Astrocyte of the cerebellum (primary cell): ENCODE results near the gene PSMB7.

Experiments used
- DNase-seq: peaks from one replicate; pipeline ENCODE4 v3.0.0-alpha.2; 2011; ENCODE audit warnings: low read depth
- H3K4me3 ChIP-seq: 2 replicates; pipeline ENCODE4 v1.5.1; 2011; ENCODE audit warnings: mild to moderate bottlenecking, low read depth, low read length, moderate library complexity
- CTCF ChIP-seq: IDR thresholded peaks from 2 replicates; pipeline ENCODE4 v1.5.1; 2012; ENCODE audit warnings: low read length, low read depth, moderate library complexity, mild to moderate bottlenecking; ENCODE audit errors: missing control alignments
- in situ Hi-C: cut with HindIII; loops from 2 replicates; pipeline ENCODE4 v1.10.0; 2017; ENCODE audit warnings: low sequenced_read_pairs

The PSMB7 gene

DNA sequence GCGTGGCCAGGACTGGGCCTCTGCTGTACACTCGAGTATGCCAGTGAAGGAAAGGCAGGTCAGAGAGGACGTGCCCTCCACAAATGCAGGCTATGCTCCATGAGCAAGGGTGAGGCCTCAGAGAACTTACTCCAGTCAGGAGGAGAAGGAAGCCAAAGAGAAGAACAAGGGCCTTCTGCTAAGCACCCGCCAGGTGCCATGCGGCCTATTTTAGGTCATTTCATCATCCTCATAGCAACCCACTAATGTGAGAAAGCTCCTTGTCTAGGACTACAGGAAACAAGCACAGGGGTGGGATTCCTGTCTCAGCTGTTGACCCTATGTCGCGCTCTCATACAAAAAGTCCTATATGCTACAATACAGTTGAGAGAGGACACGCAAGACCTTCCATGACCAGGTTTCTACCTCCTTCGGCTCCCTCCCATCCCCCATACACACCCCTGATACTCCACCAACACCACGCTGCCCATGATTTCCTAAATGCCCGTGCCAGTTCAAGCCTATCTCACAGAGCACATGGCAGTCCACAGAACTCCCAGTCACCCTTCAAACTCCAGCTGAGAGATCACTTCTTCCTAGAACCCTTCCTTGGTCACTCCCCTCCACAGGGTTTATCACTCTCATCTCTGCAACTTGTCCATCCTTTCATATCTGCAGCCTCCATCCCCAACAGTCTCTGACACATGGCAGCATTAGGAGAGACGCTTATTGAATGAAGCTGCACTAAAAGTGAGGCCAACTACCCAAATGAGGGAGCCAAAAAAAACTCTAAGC lies 26.8 kb downstream of the PSMB7 start:
- H3K4me3 ChIP-seq: no peak overlapping the region
- in situ Hi-C loops: no loop called here
- DNase-seq: no peak
- no peak for TF ChIP-seq CTCF

- no peak for TF ChIP-seq CTCF
- no peak overlapping the region for H3K4me3 ChIP-seq
- DNase-seq: no peak
- in situ Hi-C loops: no loop called here
Measured at GRCh38 chr9:124386201-124386600, 29.0 kb downstream of the PSMB7 start.

GRCh38 chr9:124385623-124386022 lies 29.6 kb downstream of the PSMB7 start:
- DNase-seq: no peak
- no peak for TF ChIP-seq CTCF
- H3K4me3 ChIP-seq: no peak overlapping the region
- in situ Hi-C loops: no loop called here

GRCh38 chr9:124384846-124385245 lies 30.4 kb downstream of the PSMB7 start:
- in situ Hi-C loops: no loop called here
- no peak for TF ChIP-seq CTCF
- DNase-seq: no peak
- no peak overlapping the region for H3K4me3 ChIP-seq

DNA sequence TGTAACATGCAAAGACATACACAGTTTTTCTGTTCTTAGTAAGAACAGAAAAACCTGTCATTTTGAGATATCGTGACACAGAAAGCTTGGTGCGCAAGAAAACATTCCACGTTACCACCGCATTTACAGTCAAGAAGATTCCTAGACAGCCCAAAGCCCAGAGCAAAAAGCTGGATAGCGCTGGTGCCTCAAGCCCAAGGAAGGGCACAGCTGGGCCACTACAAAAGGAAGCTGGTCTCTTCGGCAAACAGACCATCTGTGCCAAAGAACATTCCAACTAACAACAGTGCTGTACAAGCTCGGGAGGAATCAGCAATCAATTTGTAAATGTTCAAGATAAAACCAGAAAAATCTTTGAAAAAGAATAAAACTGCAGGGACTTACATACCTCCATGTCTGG lies 31.0 kb downstream of the PSMB7 start:
- DNase-seq: no peak
- H3K4me3 ChIP-seq: no peak overlapping the region
- in situ Hi-C loops: no loop called here
- no peak for TF ChIP-seq CTCF

- TF ChIP-seq CTCF: no peak
- DNase-seq: no peak
- in situ Hi-C loops: no loop called here
- no peak overlapping the region for H3K4me3 ChIP-seq
Measured at GRCh38 chr9:124381170-124381945, 33.9 kb downstream of the PSMB7 start.
